Superior temporal gyrus (tissue), 1 donor: ENCODE measurements around the gene TLE4.
"Not testable (repeated sequence)": the region's sequence is repeated elsewhere in the genome, so short reads cannot be mapped to it uniquely, and the experiment has no call there.

ENCODE experiments used
- DNase-seq: peaks from one replicate; pipeline ENCODE4 v3.0.0-alpha.2; 2016; ENCODE audit errors: extremely low spot score

Gene TLE4

DNA sequence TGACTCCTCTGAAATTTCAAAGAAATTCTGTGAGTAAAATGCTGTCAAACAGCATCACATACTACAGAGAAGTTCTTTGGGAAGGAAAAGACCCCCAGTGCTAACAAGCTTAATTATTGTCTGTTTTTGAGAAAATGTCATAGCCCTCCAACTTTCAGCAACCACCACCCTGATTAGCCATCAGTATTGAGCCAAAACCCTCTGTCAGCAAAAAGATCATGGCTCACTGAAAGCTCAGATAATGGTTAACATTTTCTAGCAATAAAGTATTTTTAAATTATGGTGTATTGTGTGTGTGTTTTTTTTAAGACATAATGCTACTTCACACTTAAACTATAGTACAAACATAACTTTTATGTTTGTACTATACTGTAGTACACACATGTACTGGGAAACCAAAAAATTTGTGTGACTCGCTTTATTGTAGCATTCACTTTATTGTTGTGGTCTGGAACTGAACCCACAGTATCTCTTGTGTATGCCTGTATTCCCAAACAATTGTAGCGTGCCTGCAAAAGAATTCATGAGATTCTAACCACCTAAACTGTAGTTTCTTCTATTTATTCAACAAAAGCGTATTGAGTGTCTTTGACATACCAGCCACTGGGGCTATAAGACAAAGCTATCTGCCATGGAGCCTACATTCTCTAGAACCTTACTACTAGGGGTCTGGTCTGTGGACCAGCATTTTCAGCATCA is 31.6 kb downstream of the TLE4 start:
- no peak for DNase-seq

DNA sequence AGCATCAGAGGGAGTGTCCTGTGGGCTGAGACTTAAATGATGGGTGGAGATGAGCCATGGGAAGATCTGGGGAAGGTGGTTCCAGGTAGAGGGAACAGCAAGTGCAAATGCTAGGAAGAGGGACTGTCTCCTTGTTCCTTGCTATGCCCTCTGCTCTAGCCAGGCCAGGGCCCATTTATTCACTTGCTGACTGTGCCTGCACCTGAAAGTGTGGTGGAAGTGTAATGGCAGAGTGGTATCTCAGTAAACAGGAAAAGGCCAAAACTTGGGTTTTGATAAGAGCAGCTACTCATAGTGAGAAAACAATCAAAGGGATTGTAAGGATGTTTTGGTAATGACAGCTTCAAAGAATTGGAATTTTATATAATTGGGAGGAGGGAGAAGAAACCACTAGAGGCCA is 32.4 kb downstream of the TLE4 start:
- no peak for DNase-seq

GRCh38 chr9:79604921-79605562 is 33.3 kb downstream of the TLE4 start:
- DNase-seq = no peak

DNA sequence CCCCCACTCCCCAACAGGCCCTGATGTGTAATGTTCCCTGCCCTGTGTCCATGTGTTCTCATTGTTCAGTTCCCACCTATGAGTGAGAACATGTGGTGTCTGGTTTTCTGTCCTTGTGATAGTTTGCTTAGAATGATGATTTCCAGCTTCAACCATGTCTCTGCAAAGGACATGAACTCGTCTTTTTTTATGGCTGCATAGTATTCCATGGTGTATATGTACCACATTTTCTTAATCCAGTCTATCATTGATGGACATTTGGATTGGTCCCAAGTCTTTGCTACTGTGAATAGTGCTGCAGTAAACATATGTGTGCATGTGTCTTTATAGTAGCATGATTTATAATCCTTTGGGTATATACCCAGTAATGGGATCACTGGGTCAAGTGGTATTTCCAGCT is 34.8 kb downstream of the TLE4 start:
- not testable (repeated sequence) for DNase-seq

- DNase-seq = no peak
These were observed 37.8 kb downstream of the TLE4 start for GRCh38 chr9:79609468-79610018.

GRCh38 chr9:79610019-79610631 is 38.4 kb downstream of the TLE4 start:
- DNase-seq = no peak

DNA sequence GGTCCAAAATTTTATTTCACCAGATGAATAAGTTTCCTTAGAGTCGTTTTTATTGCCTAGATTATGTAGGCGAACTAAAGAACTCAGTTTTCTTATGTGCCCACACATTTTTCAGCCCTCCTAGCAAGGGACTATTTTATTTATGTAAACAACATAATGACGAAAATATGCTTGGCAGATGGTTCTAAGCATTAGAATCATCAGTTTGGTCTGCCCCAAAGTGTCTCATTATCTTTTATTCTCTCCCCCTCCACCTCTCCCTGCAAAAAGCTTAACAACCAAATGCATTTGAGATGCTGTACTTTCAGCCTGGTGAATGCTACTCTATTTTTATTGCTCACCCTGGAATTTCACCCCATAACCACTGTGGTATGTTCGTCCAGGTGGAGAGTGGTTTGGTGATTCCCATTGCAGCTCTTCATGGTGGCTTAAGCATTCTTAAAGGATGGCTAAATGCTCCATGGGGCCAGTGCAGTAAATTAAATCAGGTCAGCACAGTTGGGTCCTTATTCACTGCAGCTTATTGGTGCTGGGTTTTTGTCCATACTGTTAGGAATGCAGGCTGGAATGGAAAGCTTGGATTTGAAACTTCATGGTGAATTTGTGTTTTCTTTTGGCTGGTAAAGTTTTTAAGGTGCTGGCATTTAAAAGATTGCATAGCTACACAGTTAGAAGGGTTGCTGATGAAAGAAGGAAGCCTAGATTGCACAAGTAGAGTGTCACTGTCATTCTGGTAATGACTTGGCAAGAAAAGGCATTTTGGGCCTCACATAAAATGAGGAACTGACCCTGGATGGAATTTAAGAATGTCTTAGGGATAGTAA is 39.2 kb downstream of the TLE4 start:
- no peak for DNase-seq

DNA sequence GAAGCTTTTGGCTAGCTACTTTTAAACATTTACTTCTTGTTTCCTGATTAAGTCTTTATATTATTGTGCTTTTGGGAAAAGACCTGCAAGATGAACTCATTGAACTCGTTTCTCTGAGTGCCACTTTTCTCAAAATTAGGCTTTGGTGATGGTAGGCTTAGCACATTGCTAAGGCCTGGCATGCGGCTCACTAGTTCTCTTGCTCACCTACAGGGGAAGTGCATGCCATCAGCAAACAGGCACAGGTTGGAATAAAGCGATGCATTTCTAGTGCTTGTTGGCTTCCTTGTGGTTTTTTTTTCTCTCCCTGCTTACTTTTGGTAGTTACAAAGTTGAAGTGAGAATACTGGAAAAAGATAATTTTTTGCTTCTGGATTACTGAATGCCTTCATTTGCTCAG is 41.4 kb downstream of the TLE4 start:
- no peak for DNase-seq

DNA sequence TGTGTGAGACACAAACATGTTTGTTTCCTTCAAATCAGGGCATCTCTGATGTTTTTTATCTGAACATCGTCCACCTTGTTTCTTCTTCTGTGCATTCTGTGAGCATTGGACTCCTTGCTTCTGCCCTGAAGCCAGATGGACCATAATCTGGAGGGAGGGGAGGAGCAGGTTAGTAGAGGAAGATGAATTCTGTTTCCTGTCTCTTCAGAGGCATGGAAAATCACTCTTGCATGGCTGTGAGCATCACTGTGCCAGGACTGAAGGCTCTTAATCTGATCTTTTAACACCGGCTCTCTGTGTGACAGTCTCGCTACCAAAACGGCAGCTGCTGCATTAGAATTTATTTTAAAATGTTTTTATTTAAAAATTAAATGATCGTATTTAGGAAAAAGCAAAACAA is 43.3 kb downstream of the TLE4 start:
- no peak for DNase-seq

GRCh38 chr9:79616013-79616412 is 44.2 kb downstream of the TLE4 start:
- DNase-seq = no peak

DNA sequence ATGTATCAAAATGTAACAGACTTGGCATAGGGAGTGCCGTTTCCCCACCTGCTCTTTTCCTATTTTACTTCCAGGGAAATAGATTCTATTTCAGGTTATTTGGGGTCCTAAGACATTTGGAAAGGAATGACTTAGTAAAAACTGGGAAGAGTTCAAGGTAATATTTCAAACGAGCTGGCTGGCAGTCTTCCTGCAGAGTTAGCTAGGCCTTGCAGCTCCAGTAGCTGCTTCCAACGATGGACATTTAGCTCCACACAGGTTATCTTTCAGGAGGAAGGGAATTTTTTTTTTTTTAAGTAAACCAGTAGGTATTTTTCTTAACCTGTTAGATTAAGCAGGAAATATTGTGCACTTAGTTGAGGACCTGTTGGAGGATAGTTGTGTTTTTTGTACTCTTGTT is 45.2 kb downstream of the TLE4 start:
- no peak for DNase-seq

DNA sequence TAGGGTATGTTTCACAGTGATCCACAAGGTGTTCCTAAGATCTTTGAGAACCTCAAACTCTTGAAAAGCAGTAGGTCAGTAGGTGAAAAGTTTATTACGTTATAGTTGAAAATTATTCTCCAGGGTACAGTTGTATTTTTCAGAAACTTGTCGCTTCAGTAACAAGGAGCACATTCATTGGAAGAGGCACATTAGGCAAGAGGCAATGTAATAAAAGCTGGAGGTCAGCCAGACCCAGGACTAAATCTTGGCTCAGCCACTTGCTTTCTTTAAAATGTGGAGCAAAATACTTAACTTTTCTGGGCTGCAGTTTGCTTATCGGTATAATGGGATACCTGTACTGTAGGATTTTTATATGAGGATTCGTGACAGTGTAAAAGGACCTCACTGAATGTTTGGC is 45.6 kb downstream of the TLE4 start:
- DNase-seq = no peak

GRCh38 chr9:79619930-79620329 is 48.2 kb downstream of the TLE4 start:
- no peak for DNase-seq

DNA sequence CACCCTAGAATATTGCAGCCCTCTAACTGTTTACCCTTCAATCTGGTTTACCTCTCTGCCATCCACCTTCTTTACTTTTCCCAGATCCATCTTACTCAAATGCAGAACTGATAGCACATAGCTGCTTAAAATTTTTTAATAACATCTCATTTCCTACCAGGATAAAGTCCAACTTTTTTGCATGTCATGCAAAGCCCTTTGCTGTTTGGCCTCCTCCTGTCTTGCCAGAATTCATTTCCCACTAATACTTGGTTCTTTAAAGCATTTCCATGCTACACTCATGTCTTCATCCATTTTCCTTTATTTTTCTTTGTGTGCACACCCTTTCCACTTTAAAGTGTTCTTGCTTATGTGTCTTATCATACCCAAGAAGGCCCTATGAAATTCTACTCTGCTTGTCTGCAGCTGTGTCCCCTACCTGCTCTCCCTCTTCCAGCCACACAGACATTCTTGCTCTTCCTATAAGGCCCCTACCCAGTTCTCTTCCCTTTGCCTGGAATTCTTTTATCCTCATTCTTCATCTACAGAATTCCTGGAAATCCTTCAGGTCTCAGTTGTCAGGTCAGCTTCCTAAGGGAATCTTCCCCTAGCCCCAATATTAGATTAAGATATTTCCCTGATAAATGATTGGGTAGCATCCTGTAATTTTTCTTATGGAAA is 50.3 kb downstream of the TLE4 start:
- DNase-seq = no peak

DNA sequence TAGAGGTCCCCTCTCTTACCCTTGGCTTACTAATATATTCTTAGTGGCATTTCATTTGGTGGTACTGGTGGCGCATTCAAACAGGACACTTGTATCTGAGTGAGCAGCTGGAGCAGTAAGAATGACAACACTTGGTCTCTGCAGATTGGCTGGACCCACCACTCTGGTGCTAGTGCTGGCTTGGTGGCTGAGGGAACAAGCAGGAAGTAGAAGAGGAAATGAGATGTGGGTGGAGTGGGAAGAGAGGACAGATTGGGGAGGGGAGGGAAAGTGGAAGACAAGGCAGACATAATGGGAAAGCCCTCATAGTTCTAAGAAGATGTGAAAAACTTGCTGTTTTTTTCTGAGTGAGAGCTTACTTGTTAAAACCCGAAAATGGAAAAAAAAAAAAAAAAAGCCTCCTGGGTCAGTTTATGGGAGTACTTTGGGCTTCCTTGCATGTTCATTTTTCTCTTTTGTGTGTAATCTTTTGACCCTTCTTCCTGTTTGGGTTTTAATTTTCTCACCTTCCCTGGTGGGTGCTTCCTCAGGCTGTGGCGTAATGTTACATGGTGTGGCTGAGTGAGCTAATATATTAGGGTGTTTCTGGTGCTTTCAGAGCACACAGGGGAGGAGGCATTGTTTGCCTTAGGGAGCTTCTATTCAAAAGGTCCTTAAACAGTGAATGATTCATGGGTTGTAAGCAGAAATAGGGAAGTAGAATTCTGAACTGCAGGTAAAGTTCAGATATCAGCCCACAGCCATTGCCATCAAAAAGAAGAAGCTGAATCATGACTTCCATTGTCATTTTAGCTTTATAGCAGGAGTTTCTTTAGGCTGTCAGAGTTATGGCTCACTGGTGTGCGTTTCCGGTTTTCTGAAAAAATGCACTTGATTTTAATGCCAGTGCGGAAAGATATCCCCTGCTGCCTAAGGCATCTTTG is 52.3 kb downstream of the TLE4 start:
- DNase-seq = no peak

DNA sequence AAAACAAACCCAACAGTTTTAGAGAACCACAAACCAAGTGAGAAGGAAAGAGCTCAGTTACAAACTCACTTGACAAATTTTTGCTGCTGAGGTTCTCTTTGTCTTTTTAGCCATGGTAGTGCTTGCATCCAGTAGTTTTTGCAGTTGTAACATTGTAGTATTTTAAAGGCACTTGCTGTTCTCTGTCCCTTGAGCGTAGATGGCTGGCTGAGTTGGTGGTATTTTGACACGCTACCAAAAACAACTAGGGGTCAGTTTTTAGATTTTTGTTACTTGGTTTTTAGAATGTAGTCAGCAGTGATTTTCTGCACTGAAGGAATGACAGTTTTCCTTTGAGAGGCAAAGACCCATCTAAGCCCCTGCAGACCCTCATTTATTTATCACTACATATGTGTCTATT is 58.0 kb downstream of the TLE4 start:
- DNase-seq = no peak

- DNase-seq = no peak
These were observed 59.0 kb downstream of the TLE4 start for GRCh38 chr9:79630521-79631403.

- no peak for DNase-seq
These were observed 60.3 kb downstream of the TLE4 start for GRCh38 chr9:79632060-79632459.

- DNase-seq = no peak
These were observed 60.9 kb downstream of the TLE4 start for GRCh38 chr9:79632705-79633104.

- no peak for DNase-seq
These were observed 61.8 kb downstream of the TLE4 start for GRCh38 chr9:79633558-79633957.
